Measurements from ENCODE around the gene GTF2A1.
"Not testable (repeated sequence)": the region's sequence is repeated elsewhere in the genome, so short reads cannot be mapped to it uniquely, and the experiment has no call there.

GTF2A1 gene

DNA sequence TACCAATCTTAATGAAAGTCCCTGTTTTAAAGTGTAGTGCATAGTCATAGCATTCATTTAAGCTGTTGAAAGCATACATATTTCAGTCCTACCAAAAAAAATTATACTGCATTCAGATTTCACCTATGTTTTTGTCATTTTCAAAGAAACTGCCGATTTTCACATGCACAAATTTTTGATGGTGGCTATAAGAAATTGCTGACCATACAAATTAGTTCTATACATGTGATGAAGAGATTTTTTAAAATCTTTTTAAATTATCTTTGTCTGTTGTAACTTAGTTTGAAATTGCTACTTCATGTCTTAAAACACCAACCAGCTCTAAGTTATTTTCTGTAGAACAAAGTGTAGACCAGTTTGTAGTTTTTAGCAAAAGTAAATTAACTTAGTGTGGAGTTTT lies 3.5 kb upstream of the GTF2A1 start:
- DNase-seq: no peak

DNA sequence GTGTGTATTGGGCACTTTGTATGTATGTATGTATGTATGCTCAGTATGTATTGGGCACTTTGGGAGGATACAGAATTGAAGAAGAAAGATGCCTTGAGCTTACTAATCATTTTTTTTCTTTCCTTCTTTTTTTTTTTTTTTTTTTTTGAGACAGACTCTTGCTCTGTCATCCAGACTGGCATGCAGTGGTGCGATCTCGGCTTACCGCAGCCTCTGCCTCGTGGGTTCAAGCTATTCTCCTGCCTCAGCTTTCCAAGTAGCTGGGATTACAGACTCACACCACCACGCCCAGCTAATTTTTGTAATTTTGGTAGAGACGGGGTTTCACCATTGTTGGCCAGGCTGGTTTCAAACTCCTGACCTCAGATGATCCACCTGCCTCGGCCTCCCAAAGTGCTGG lies 3.0 kb upstream of the GTF2A1 start:
- DNase-seq: not testable (repeated sequence)

DNA sequence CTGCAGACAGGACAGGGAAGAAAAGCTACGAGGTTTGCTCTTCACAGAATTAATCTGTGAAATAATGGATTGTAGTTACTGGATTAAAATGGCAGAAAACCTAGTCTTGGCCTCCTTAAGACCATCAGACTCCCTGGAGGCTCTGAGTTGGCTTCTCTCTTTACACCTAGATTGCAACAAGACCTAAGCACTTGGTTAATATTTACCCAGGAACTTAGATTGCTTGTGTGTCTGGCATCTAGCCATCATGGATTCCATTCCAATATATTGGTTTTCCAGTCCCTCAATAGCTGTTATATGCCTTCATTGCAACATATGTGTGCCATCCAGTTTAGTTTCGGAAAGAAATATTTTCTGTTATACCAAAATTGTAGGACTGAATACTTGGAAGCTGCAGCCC lies 1.9 kb upstream of the GTF2A1 start:
- no peak for DNase-seq

DNA sequence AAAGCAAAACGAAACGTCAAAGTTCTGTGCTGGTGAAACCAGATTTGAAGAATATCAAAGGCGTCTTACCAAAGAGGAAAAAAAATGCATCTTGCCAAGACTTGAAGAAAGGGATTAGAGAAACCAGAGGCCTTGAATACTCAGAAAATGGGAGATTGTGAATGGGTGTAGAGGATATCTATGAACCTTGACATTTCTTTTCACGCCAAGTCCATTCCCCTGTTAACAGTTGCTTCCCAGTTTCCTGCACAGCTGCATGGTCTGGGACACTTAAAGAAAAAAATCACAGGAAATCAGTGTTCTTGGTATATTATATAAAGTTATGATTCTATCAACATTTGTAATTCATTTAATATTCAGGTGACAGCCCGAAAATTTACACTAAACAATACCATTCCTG lies 1.4 kb upstream of the GTF2A1 start:
- DNase-seq: no peak

- DNase-seq: no peak
These were observed 882 bp upstream of the GTF2A1 start for GRCh38 chr14:81221579-81222102.

GRCh38 chr14:81220580-81220829 lies 254 bp downstream of the GTF2A1 start:
- no peak for DNase-seq

DNA sequence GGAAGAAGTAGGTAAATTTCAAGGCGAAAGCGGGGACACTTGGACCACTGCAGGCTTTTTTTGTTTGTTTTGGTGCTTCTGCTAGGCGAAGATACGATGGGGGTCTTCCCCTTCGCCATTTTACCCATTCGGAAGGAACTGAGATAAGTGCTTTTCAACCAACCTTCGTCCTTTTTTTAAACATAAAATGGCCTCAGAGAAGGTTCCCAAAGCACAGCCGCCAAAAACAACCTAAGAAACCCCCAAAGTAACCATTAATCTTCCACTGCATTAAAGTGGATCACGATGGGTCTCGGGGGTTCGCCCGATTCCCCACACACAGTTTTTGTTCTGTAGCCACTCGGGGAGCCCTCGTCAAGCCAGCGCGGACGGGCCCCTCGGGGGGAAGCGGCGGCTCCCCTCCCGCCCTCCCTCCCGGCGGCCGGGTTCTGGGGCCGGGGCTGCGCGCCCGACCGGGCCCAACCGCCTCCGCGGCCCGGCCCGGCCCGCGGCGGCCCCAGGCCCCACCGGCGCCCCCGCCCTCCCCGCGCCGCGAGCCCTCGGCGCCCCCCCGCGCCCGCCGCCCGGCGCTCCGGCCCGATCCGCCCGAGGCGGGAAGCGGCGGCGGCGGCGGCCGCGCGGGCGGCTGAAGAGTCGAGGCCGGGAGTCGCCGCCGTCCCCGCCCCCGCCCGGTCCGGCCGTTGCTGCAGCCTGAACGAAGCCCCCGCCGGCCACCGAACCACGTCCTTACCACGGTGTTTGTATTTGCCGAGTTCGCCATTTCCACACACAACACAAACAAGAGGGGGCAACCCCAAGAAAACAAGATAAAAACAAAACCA lies 790 bp downstream of the GTF2A1 start:
- peak; percentile 72 for DNase-seq

DNA sequence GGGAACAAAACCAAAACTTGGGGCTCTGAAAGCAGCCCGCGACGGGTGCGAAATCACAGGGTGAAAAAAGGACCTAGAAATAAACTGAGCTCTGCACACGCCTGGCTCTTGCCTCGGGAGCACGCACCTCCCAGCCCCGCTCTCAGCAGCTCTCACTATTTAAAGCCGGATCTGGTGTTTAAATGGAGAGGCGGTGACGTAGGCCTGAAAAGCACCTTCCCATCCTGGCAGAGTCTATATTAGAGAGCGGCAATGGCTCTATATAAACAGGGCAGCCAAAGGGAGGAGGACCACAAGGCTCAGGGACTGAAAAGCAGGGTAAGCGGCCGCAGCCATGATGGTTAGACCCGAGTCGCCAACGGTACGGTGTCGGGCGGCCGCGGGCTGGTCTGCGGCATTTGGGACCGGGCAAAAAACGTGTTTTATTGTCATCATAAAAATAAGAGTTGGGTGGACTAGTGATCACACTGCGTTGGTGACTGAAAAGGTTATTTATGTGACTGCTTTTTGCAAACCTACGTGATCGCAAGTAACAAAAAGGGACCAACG lies 1.5 kb downstream of the GTF2A1 start:
- peak; percentile 94 for DNase-seq

DNA sequence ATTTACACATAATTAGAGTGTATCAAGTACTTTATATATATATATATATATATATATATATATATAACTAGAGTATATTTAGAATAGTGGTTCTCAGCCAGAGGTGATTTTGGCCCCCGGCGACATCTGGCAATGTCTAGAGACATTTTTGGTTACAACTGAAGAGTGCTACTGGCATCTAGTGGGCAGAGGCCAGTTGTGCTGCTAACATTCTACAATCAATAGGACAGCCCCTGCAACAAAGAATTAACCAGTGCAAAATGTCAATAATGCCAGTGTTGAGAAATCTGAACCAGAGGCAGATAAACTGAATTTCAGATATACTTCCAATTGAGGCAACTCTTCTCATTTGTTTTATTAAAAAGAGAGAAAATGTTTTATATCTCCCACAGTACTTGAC lies 8.9 kb downstream of the GTF2A1 start:
- no peak for DNase-seq

- DNase-seq: no peak
These were observed 11.5 kb downstream of the GTF2A1 start for GRCh38 chr14:81209167-81209836.

GRCh38 chr14:81208489-81208888 lies 12.3 kb downstream of the GTF2A1 start:
- DNase-seq: no peak

GRCh38 chr14:81206115-81206514 lies 14.6 kb downstream of the GTF2A1 start:
- DNase-seq: no peak

DNA sequence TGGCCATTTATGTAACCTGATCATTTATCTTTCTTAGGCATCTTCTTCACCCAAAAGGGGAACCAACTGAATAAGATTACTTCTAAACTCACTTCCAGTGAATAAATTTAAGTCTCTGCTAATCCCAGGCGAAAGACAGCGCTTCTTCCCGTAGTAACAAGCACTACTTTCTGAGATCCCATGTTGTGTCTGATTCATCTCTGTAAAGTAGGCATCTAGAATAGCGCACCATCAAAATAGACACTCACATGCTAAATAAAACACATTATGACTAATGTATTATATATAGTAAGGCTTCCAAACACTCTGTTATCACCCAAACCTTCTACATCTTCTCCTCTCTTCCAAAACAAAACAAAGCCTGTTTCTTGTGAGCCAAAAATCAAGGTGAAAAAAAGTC lies 15.1 kb downstream of the GTF2A1 start:
- DNase-seq: no peak

- no peak for DNase-seq
These were observed 20.7 kb downstream of the GTF2A1 start for GRCh38 chr14:81200054-81200453.

- no peak for DNase-seq
These were observed 21.7 kb downstream of the GTF2A1 start for GRCh38 chr14:81199084-81199483.

- DNase-seq: no peak
These were observed 22.1 kb downstream of the GTF2A1 start for GRCh38 chr14:81198651-81199050.

DNA sequence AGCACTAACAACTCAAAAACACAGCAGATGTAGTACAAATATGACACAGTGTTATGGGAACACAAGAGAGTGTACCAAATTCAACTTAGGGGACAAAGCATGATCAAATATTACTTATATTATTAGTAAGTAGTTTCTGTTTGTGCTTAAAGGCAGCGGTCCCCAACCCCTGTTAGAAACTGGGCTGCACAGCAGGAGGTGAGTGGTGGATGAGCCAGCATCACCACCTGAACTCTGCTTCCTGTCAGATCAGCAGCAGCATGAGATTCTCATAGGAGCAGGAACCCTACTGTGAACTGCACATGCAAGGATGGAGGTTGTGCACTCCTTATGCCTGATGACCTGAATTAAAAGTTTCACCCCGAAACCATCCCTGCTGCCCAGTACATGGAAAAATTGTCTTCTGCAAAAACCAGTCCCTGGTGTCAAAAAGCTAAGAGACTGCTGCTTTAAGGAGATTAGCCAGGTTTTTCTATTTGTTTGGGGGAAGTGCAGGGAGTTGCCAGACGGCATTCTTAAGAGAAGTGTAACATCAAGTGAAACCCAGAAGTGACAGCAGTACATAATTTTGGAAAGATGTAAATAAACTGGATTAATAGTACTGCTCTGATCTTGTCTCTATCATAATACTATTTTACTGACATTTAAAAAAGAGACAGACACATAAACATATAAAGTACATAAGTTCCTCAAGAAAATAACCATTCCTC lies 26.7 kb downstream of the GTF2A1 start:
- no peak for DNase-seq

- DNase-seq: no peak
These were observed 28.2 kb downstream of the GTF2A1 start for GRCh38 chr14:81192594-81192993.

DNA sequence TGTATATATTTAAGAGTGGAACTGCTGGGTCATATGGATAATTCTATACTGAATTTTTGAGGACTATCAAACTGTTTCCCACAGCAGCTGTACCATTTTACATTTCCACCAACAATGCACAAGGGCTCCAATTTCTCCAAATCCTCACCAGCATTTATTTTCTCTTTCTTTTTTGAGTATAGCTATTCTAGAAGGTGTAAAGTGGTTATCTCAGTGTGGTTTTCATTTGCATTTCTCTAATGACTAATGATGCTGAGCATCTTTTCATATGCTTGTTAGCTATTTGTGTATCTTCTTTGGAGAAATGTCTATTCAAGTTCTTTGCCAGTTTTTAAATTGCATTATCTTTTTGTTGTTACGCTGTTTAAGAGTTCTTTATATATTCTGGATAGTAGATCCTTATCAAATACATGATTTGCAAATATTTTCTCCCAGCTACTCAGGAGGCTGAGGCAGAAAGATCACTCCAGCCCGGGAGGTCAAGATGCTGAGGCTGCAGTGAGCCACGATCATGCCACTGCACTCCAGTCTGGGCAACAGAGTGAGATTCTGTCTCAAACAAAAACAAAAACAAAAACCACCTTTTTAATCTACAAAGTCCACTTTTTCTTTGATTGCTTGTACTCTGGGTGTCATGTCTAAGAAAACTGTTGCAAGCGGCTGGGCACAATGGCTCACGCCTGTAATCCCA lies 32.8 kb downstream of the GTF2A1 start:
- no peak for DNase-seq

DNA sequence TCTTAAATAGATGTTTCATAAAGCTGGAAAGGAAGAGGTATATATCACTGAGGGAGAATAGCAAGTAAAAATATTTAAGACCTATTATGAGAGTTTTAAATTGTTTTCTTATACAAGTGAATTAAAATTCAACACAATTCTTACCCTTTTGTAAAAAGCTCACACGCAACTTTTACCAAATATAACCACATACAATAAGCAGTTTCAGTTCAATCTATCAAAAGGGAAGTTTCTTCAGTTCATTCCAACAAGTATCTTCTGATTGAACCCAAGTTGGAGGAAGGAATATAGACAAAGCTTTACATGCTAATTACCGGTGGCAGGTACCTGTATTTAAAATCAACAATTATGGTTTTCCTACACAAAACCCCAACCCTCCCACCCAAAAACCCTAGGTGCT lies 41.1 kb downstream of the GTF2A1 start:
- no peak for DNase-seq

DNA sequence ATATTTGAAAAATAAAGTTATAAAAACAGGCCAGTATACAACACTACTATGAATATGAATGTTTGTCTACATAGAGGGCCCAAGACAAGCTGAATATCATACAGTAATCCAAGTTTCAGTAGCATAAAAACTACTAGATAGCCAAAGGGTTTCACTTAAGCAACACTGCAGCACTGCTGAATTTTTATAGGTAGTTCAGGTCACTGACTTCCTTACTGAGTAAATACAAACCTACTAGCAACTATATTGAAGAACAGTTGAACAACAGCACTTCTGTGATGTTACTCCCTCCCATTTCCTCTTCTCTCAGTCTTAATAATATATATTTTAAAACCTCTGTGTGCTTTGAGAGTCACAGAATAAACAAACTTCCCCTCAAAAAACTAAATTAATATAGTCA lies 42.7 kb downstream of the GTF2A1 start:
- no peak for DNase-seq

DNA sequence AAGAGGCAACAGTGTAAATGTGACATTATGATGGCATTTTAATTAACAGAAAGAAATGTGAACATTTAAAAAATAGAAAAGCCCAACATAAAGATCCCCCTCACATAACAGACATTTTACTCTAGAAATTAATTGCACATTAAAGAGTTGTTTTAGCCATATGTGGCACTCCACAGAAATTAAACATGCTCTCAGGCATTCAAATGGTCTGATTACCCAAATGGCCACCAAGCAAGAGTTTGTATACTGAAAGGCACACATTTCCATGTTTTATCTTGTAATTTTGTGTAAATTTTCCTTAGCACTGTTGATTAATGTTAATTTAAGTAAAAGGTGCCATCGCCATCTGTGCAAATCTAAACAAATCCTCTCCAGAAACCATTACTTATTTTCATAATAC lies 43.5 kb downstream of the GTF2A1 start:
- DNase-seq: no peak

DNA sequence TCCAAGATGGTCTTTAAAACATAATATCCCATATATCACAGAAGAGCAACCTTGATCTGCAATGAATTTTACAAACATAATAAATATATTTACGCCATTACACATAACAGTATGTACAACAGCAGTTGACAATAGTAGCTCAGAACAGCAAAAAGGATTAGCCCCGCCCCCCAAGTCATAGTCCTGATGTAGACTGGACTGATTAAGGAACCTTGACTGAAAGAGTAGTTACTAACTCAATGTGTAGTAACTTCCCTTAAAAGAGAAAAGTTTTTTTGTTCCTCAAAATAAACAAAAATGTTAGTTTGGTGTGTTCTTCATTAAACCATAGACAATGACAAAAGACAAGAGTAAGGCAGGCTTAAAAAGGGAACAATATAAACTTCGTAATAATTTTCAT lies 44.5 kb downstream of the GTF2A1 start:
- DNase-seq: no peak
